Activated CD4-positive, alpha-beta T cell treated with anti-CD3 and anti-CD28 coated beads, Interleukin-2, Interleukin-6, amounts not matched to agents 100 ng/mL and 50 ng/mL, durations not matched to agents 16 hours and 8 hours (primary cell): Measurements from ENCODE around the gene CTSA.

Experiments
- DNase-seq: peaks from one replicate; pipeline ENCODE4 v3.0.0-alpha.2; 2020

Gene CTSA

DNA sequence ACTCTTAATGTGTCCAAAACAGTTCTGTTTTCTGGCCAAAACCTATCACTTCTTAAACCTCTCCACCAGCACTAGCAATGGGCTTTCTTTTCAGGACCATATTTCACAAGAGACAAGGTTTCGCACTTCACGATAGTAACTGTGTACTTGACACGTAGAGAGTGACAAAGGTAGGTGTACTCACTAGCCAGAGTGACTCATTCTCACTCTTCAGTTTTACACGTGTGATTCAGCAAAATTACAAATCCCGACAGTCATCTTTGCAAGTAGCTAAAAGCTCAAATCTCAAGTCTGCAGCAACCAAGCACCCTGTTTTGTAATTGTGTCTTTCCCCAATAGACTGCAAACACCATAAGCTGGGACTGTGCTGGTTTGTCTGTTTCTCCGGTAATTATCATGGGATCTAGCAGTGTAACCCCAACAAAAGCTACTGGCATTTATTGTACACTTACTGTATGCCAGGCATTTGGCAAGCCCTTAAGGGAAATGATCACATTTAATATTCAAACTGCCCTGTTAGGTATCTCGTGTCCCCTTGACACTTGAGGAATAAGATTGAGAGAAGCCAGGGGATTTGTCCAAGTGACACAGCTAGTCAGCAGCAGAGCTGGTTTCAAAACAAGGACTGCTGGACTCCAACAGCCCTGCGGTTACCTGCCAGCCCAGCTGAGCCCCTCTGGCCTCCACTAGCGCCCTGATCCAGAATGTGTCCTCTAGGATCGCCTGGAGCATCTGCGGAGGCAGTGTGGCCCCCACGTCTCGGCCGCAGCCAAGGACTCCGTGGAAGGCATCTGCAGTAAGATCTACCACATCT lies 53.2 kb downstream of the CTSA start:
- DNase-seq: peak; percentile 77

DNA sequence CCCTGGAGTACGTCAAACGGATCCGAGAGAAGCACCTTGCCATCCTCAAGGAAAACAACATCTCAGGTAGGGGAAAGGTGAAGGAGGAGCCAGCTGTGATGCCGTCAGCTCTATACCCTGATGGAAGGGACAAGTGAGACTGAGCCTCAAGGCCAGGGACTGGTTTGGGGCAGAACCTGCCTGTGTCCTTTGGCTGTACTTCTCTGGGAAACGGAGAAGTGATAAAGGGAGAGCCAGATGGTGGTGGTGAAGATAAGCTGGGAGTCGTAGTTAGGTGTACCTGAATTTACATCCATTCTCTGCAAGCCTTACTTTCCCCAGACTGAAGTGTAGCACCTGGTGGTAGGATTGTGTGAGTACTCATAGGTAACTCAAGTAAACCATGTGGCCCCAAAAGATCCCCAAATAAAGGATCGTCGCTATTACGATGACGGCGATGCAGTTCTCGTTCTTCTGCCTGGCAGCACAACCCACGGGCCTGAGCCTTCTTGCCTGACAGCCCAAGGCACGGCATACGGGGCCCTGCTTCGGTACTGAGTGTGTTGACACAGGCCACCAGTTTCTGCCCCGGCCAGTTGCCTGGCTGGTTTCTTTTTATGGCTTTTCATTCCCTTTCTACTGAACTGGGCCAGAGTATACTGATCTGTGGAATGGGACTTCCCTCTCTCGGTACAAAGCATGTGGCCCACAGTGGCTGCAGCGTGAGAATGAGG lies 54.0 kb downstream of the CTSA start:
- no peak for DNase-seq

DNA sequence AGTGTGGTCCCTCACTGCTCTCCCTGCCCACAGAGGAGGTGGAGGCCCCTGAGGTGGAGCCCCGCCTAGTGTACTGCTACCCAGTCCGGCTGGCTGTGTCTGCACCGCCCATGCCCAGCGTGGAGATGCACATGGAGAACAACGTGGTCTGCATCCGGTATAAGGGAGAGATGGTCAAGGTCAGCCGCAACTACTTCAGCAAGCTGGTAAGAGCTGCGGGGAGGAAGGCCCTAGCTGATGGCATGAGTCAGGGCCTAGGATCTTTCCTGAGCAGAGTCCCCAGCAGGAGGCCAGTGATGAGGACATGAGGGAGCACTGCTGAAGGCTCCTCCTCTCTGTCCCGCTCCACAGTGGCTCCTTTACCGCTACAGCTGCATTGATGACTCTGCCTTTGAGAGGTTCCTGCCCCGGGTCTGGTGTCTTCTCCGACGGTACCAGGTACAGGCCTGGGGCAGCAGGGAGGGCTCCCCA lies 54.6 kb downstream of the CTSA start:
- DNase-seq: no peak

DNA sequence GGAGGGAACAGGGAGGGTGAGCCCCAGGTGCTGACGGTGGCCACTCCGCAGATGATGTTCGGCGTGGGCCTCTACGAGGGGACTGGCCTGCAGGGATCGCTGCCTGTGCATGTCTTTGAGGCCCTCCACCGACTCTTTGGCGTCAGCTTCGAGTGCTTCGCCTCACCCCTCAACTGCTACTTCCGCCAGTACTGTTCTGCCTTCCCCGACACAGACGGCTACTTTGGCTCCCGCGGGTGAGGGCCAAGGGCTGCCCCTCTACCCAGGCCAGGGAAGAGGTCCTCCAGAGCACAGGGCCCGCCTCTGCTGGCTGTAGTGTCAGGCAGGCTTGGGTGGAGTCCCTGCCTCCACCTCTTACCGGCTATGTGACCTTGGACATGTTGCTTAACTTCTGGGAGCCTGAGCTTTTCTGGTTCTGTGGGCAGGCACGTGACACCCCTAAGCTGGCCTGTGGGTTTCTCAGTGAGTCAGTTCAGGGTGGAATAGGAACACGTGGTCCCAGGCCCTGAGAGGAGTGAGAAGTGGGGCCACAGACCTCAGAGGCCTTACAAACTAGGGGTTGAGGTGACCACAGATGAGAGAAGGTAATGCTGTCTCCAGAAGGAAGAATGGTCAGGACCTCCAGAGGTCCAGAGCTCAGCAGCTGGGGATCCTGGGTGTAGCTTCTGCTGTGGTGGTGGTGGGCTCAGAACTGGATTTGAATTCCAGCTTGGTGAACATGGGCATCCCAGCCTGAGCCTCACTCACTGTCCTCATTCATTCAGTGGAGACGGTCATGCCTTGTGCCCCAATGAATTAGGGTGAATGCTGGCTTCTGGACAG lies 55.2 kb downstream of the CTSA start:
- DNase-seq: peak; percentile 71

DNA sequence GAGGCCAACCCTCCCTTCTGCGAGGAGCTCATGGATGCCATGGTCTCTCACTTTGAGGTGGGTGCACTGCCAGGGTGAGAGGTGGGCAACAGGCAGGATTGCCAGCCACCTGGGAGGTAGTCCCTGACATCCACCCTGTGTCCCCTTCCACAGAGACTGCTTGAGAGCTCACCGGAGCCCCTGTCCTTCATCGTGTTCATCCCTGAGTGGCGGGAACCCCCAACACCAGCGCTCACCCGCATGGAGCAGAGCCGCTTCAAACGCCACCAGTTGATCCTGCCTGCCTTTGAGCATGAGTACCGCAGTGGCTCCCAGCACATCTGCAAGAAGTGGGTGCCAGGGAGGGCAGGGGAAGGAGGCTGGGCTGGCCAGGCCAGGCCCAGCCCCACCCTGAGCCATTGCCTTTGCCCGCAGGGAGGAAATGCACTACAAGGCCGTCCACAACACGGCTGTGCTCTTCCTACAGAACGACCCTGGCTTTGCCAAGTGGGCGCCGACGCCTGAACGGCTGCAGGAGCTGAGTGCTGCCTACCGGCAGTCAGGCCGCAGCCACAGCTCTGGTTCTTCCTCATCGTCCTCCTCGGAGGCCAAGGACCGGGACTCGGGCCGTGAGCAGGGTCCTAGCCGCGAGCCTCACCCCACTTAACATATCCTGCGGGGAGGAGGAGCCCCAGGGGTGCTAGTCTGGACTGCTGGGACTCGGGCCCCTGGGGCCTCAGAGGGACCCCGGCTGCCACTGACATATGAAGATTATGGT lies 56.2 kb downstream of the CTSA start:
- no peak for DNase-seq

DNA sequence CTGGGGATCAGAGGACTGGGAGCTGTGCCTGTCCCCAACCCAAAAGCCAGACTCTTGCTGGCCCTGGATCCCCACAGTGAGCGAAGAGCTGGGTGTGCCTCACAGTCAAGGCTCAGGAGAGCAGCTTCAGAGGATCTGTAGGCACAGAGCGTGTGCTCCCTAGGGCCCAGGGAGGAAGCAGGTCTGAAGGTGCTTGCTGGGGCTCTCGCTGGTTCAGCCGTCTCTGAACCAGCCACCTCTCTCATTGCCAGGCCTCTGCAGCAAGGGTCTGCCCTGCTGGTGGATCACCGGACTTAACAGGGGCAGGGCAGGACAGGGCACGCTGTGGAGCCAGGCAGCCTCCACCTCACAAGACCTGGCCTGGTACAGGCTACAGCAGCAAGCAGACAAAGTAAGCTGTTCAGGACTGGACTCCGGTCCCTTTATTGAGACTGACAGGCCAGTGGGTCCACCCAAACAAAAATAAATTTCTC lies 57.2 kb downstream of the CTSA start:
- no peak for DNase-seq
